IMR-90 (cell line): ENCODE data around the gene TSGA10IP. TPM values are rescaled to one million over a fixed set of nuclear protein-coding genes. Genes with fewer than 3 reads are reported as not detected.

Experiments used
- ATAC-seq: fragments of 200-7000 bp; cut with Tn5 transposase; 2 replicates; pipeline ENCODE4 v1.9.1; 2020; ENCODE audit warnings: low read depth, mild to moderate bottlenecking, moderate library complexity
- BruUV-seq: library from RNA; stranded (reverse); fragments of 400-500 nt; replicated peaks from 2 replicates; lab custom pipeline; 2021; lab: Mats Ljungman, UMichigan
- CTCF ChIA-PET: fragments of 300-600 bp; formaldehyde crosslinking; extraction: SDS; loops from one replicate; lab custom pipeline; 2021; ENCODE audit warnings: antibody characterized with exemption; lab: Yijun Ruan, JAX
- POLR2A ChIA-PET: fragments of 300-600 bp; sonication (Branson Sonifier 250); formaldehyde crosslinking; loops from one replicate; lab custom pipeline; 2022; ENCODE audit warnings: antibody characterized with exemption; ENCODE audit not compliant: unreplicated experiment; lab: Charles Lee
- DNase-seq: peaks from one replicate; pipeline ENCODE4 v3.0.0; 2013
- H2AFZ ChIP-seq: replicated peaks from 2 replicates; pipeline ENCODE3; 2013; ENCODE audit warnings: low read length, mild to moderate bottlenecking; ENCODE audit not compliant: poor library complexity
- H2AK5ac ChIP-seq: 2 replicates; pipeline ENCODE4 v1.6.1; 2013; ENCODE audit warnings: low read depth, low read length, inconsistent platforms
- H2AK9ac ChIP-seq: replicated peaks from 2 replicates; pipeline ENCODE3; 2013; ENCODE audit warnings: mild to moderate bottlenecking, low read depth, low read length, moderate library complexity; ENCODE audit not compliant: poor library complexity
- H2BK120ac ChIP-seq: 2 replicates; pipeline ENCODE4 v1.6.1; 2013; ENCODE audit warnings: low read depth, low read length, inconsistent platforms
- H2BK15ac ChIP-seq: 3 replicates; pipeline ENCODE4 v1.6.1; 2013; ENCODE audit warnings: low read depth, low read length, inconsistent platforms
- H2BK20ac ChIP-seq: 2 replicates; pipeline ENCODE4 v1.6.1; 2013; ENCODE audit warnings: low read depth, mild to moderate bottlenecking, inconsistent platforms, low read length, moderate library complexity
- H2BK5ac ChIP-seq: 2 replicates; pipeline ENCODE4 v1.6.1; 2013; ENCODE audit warnings: mild to moderate bottlenecking, low read depth, low read length, inconsistent platforms; ENCODE audit not compliant: poor library complexity, severe bottlenecking
- H3K14ac ChIP-seq: replicated peaks from 2 replicates; pipeline ENCODE4 v1.6.1; 2013; ENCODE audit warnings: low read depth, low read length, inconsistent platforms
- H3K18ac ChIP-seq: 2 replicates; pipeline ENCODE4 v1.6.1; 2013; ENCODE audit warnings: low read depth, low read length, control low read depth
- H3K23ac ChIP-seq: 2 replicates; pipeline ENCODE4 v1.6.1; 2013; ENCODE audit warnings: low read depth, low read length, inconsistent platforms
- H3K27ac ChIP-seq: 2 replicates; pipeline ENCODE4 v1.5.1; 2013; ENCODE audit warnings: mild to moderate bottlenecking, control low read depth, low read length; ENCODE audit not compliant: insufficient read depth
- H3K27me3 ChIP-seq: 2 replicates; pipeline ENCODE4 v1.6.1; 2013; ENCODE audit warnings: low read length; ENCODE audit not compliant: control insufficient read depth, insufficient read depth
- H3K36me3 ChIP-seq: 2 replicates; pipeline ENCODE4 v1.6.1; 2013; ENCODE audit warnings: low read length, mixed read lengths; ENCODE audit not compliant: control insufficient read depth, insufficient read depth
- H3K4ac ChIP-seq: 2 replicates; pipeline ENCODE4 v1.6.1; 2013; ENCODE audit warnings: low read depth, low read length, inconsistent platforms
- H3K4me1 ChIP-seq: 2 replicates; pipeline ENCODE4 v1.6.1; 2013; ENCODE audit warnings: low read length, mixed read lengths; ENCODE audit not compliant: control insufficient read depth, insufficient read depth
- H3K4me2 ChIP-seq: 2 replicates; pipeline ENCODE4 v1.6.1; 2013; ENCODE audit warnings: low read depth, mild to moderate bottlenecking, control low read depth, low read length, moderate library complexity
- H3K4me3 ChIP-seq: 2 replicates; pipeline ENCODE4 v1.5.1; 2013; ENCODE audit warnings: low read depth, mild to moderate bottlenecking, control low read depth, low read length, moderate library complexity; ENCODE audit not compliant: insufficient read depth
- H3K56ac ChIP-seq: 2 replicates; pipeline ENCODE4 v1.6.1; 2013; ENCODE audit warnings: low read length, inconsistent platforms; ENCODE audit not compliant: insufficient read depth; ENCODE audit errors: extremely low read depth
- H3K79me1 ChIP-seq, 2 experiments: 2 replicates each; pipeline ENCODE4 v1.6.1; 2013; ENCODE audit warnings: low read length in 2 of 2, inconsistent platforms in 1 of 2, low read depth in 1 of 2
- H3K9ac ChIP-seq: 2 replicates; pipeline ENCODE4 v1.6.1; 2013; ENCODE audit warnings: low read depth, low read length, control low read depth
- H3K9me1 ChIP-seq: 2 replicates; pipeline ENCODE4 v1.6.1; 2013; ENCODE audit warnings: low read length, inconsistent platforms; ENCODE audit not compliant: insufficient read depth
- H3K9me3 ChIP-seq: 2 replicates; pipeline ENCODE4 v1.6.1; 2013; ENCODE audit warnings: low read length; ENCODE audit not compliant: control insufficient read depth, insufficient read depth
- H4K20me1 ChIP-seq: 2 replicates; pipeline ENCODE4 v1.6.1; 2013; ENCODE audit warnings: low read length, inconsistent platforms; ENCODE audit not compliant: insufficient read depth
- H4K5ac ChIP-seq: 2 replicates; pipeline ENCODE4 v1.6.1; 2013; ENCODE audit warnings: mild to moderate bottlenecking, low read depth, low read length, control low read depth
- H4K8ac ChIP-seq, 2 experiments: 2 replicates each; pipeline ENCODE4 v1.6.1; 2013; ENCODE audit warnings: low read depth in 2 of 2, low read length in 2 of 2, control low read depth in 1 of 2, inconsistent platforms in 1 of 2
- H4K91ac ChIP-seq: 2 replicates; pipeline ENCODE4 v1.6.1; 2013; ENCODE audit warnings: low read depth, low read length, inconsistent platforms; ENCODE audit not compliant: insufficient read depth
- BHLHE40 ChIP-seq: fragments of 150-350 bp; IDR thresholded peaks from 2 replicates; pipeline ENCODE4 v1.6.1; 2016; ENCODE audit warnings: mild to moderate bottlenecking, low read depth, low read length
- CEBPB ChIP-seq: IDR thresholded peaks from 2 replicates; pipeline ENCODE4 v1.6.1; 2012; ENCODE audit warnings: low read depth, low read length, improper control_type of control experiment
- CHD1 ChIP-seq: IDR thresholded peaks from 2 replicates; pipeline ENCODE4 v1.6.1; 2012; ENCODE audit warnings: low read depth, low read length, improper control_type of control experiment
- CTCF ChIP-seq: conservative IDR thresholded peaks from 2 replicates; pipeline ENCODE4 v1.5.1; 2012; ENCODE audit warnings: mild to moderate bottlenecking, low read depth, low read length, improper control_type of control experiment
- ELK1 ChIP-seq: fragments of 150-350 bp; IDR thresholded peaks from 2 replicates; pipeline ENCODE4 v1.6.1; 2016; ENCODE audit warnings: low read depth, mild to moderate bottlenecking, low read length, moderate library complexity, borderline replicate concordance
- NFE2L2 ChIP-seq: fragments of 150-350 bp; IDR thresholded peaks from 2 replicates; pipeline ENCODE4 v1.6.1; 2016; ENCODE audit warnings: low read depth, mild to moderate bottlenecking, low read length
- POLR2A ChIP-seq: IDR thresholded peaks from 2 replicates; pipeline ENCODE4 v1.6.1; 2012; ENCODE audit warnings: mild to moderate bottlenecking, low read depth, low read length
- RAD21 ChIP-seq: IDR thresholded peaks from 2 replicates; pipeline ENCODE4 v1.6.1; 2012; ENCODE audit warnings: low read length, improper control_type of control experiment
- RCOR1 ChIP-seq: IDR thresholded peaks from 2 replicates; pipeline ENCODE4 v1.6.1; 2012; ENCODE audit warnings: mild to moderate bottlenecking, low read length, improper control_type of control experiment; ENCODE audit not compliant: insufficient replicate concordance
- RFX5 ChIP-seq: IDR thresholded peaks from 2 replicates; pipeline ENCODE4 v1.8.0; 2012; ENCODE audit warnings: low read depth, mild to moderate bottlenecking, low read length, moderate library complexity
- USF2 ChIP-seq: fragments of 150-350 bp; IDR thresholded peaks from 2 replicates; pipeline ENCODE4 v1.6.1; 2017; ENCODE audit warnings: mild to moderate bottlenecking, antibody characterized with exemption, low read length, low read depth
- WGBS, 2 experiments: methylation state at CpG; one replicate each; pipeline versions ENCODE4 v1.1.5 to v1.1.7; 2013; ENCODE audit warnings: missing lambda C conversion rate in 2 of 2; ENCODE audit not compliant: insufficient read length in 1 of 2; ENCODE audit errors: extremely low coverage in 2 of 2; 5-methylcytosine and 5-hydroxymethylcytosine counted together
- dilution Hi-C: fragments of 300-500 bp; cut with HindIII; formaldehyde crosslinking; loops from one replicate; pipeline ENCODE4 v1.14.3; 2018; ENCODE audit warnings: low sequenced_read_pairs; ENCODE audit not compliant: unreplicated experiment
- in situ Hi-C: fragments of 300-500 bp; cut with MboI; formaldehyde crosslinking; loops from 3 replicates; pipeline ENCODE4 v1.14.3; 2019; ENCODE audit warnings: low sequenced_read_pairs, inconsistent platforms, mixed read lengths
- intact Hi-C: fragments of 100-400 bp; cut with micrococcal nuclease; formaldehyde crosslinking; loops from 2 replicates; pipeline ENCODE4 v1.10.0; 2022
- polyA plus RNA-seq, 3 experiments: library from polyadenylated mRNA; depleted of rRNA; stranded (reverse); fragments of >200 nt; gene quantifications; 2 replicates each; pipeline ENCODE4 v1.2.3, GENCODE V29; 2012; ENCODE audit warnings: low replicate concordance in 1 of 3
- total RNA-seq: library from RNA; depleted of rRNA; stranded (reverse); fragments of >200 nt; gene quantifications from 2 replicates; pipeline ENCODE4 v1.2.3, GENCODE V29; 2012

The TSGA10IP gene
- total and polyA plus RNA-seq, 2 of the 4 experiments (the other 2 are of a cell fraction) = 0.21 TPM; not detected in 1

GRCh38 chr11:65922565-65922964, 22.7 kb upstream of the TSGA10IP start:
- DNase-seq = no peak
- intact Hi-C loops = no loop called here
- POLR2A ChIA-PET = no interaction called here

More at GRCh38 chr11:65922565-65922964, 22.7 kb upstream of the TSGA10IP start:
- H3K9me3 ChIP-seq = no peaks in the 10 kb centered on the region
- H4K8ac ChIP-seq = no peak overlapping the region
- no peak overlapping the region for H2AK9ac ChIP-seq
- in situ Hi-C loops (no loop called here), dilution Hi-C loops (no loop called here)
- H2BK20ac ChIP-seq = no peak overlapping the region
- TF ChIP-seq USF2 = no peak
- no peak for TF ChIP-seq RFX5
- TF ChIP-seq RAD21 = no peak
- no peak for TF ChIP-seq RCOR1
- no peak for TF ChIP-seq CTCF
- no peak for TF ChIP-seq CEBPB
- no peak for TF ChIP-seq BHLHE40
- no peak for TF ChIP-seq ELK1
- TF ChIP-seq NFE2L2 = no peak
- TF ChIP-seq CHD1 = no peak
- no peak for TF ChIP-seq POLR2A
- H3K4me2 ChIP-seq = no peak overlapping the region
- H3K27me3 ChIP-seq = no peaks in the 10 kb centered on the region
- CTCF ChIA-PET = no interaction called here
- no peak overlapping the region for H2BK15ac ChIP-seq
- peaks cover 11% of the 10 kb centered on the region for H4K20me1 ChIP-seq
- no peak overlapping the region for H3K27ac ChIP-seq
- peaks cover 13% of the 10 kb centered on the region for H3K4me1 ChIP-seq
- BruUV-seq = no TSS peak
- peaks cover 6% of the 10 kb centered on the region; the same call in 1 of the 2 replicates for H3K9me1 ChIP-seq
- H3K18ac ChIP-seq = no peak overlapping the region
- no peak overlapping the region for H4K5ac ChIP-seq
- no peak overlapping the region for H3K4ac ChIP-seq
- H3K4me3 ChIP-seq = no peak overlapping the region
- no peak overlapping the region for H3K9ac ChIP-seq
- no peak overlapping the region for H4K91ac ChIP-seq
- no peak overlapping the region for H2AFZ ChIP-seq
- H3K36me3 ChIP-seq = peaks cover 33% of the 10 kb centered on the region
- ATAC-seq = no peak
- H2BK5ac ChIP-seq = no peak overlapping the region
- no peak overlapping the region for H3K56ac ChIP-seq
- H3K23ac ChIP-seq = no peak overlapping the region; the same call in 1 of the 2 replicates
- no peak overlapping the region for H2BK120ac ChIP-seq
- H2AK5ac ChIP-seq = no peak overlapping the region
- H3K14ac ChIP-seq = no peak overlapping the region
- WGBS, 2 experiments = no CpG with 5 or more reads among the region's 3 CpGs
- peaks cover 12 to 42% of the 10 kb centered on the region in 2 experiments for H3K79me1 ChIP-seq
